Activated naive CD8-positive, alpha-beta T cell (primary cell): ENCODE results near the gene TMEM35A.

Experiments
- H3K27ac Mint-ChIP-seq: one replicate; pipeline ENCODE4 v1.8.0; 2021; ENCODE audit warnings: mixed read lengths
- H3K27me3 Mint-ChIP-seq: one replicate; pipeline ENCODE4 v1.8.0; 2021; ENCODE audit warnings: mixed read lengths
- H3K36me3 Mint-ChIP-seq: one replicate; pipeline ENCODE4 v1.8.0; 2021; ENCODE audit warnings: mixed read lengths
- H3K4me1 Mint-ChIP-seq: one replicate; pipeline ENCODE4 v1.8.0; 2021; ENCODE audit warnings: low read depth, mixed read lengths
- H3K4me3 Mint-ChIP-seq: one replicate; pipeline ENCODE4 v1.8.0; 2021; ENCODE audit warnings: mild to moderate bottlenecking, mixed read lengths
- H3K9me3 Mint-ChIP-seq: one replicate; pipeline ENCODE4 v1.8.0; 2021; ENCODE audit warnings: low read depth, mixed read lengths

TMEM35A gene

DNA sequence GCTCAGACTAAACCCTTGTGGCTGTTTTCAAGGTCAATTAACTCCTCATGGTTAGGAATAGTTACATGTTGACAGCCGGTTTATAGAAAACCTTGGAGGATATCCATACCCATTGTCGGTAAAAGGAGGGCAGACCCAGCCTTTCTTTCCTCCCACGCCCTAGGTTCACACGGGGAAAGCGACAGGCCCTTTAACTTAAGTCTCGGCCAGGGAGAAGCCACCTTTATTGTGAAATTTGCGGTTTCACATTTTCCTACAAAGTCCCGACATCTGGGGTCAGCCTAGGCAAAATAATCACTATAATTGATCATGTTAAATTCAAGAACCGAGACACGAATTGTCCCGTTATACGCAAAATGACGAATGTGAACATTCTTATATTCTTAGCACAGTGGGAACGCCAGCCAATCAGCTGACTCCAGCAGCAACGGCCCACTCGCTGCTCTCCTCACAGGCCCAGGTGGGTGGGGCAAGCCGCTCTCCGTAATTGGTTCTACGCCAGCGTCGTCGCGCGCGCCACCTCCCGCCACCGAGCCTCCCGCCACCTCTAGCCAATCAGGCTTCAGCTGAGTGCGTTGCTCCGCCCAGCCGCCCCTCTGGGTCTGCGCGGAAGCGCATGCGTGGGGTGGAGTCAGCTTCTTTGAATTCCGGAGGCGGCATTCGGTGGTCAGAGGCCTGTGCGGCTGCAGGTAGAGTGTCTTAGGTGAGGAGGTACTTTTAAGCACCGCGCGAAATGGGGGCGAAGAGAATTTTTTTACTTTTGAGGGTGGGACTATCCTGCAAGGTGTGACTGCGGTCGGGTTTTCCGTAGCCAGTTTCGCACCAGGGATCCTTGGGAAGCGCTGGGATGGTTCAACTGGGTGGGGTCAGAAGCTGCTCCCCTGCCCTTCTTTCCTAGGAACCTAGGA, 19.1 kb downstream of the TMEM35A start, which contains the start of gene CENPI:
TSS of gene CENPI (plus strand) at position 659 of the 908 bp plus-strand sequence. CDS start 2,867 bp downstream, outside the sequence.
- peak within 1 kb of the TSS; percentile 89 for H3K4me3 Mint-ChIP-seq

DNA sequence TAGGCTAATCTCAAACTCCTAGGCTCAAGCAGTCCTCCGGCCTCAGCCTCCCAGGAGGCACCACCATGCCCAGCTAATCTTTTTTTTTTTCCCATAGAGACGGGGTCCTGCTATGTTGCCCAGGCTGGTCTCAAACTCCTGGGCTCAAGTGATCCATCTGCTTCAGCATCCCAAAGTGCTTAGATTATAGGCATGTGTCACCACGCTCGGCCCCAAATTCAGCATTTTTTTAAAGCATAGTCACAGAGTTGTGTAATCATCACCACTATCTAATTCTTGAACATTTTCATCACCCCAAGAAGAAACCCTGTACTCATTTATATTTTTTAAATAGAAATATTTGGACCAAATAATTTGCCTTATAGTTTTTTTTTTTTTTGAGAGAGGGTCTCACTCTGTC, 29.6 kb downstream of the TMEM35A start:
- no peaks in the 10 kb centered on the region for H3K4me1 Mint-ChIP-seq
- no peaks in the 10 kb centered on the region for H3K27me3 Mint-ChIP-seq
- H3K27ac Mint-ChIP-seq: no peak overlapping the region
- H3K9me3 Mint-ChIP-seq: no peaks in the 10 kb centered on the region
- no peak overlapping the region for H3K4me3 Mint-ChIP-seq
- H3K36me3 Mint-ChIP-seq: no peaks in the 10 kb centered on the region

More for the DNA sequence above, 19.1 kb downstream of the TMEM35A start, which contains the start of gene CENPI:
- Mint-ChIP-seq H3K36me3 (no peaks in the 10 kb centered on the region), H3K27me3 (no peaks in the 10 kb centered on the region), H3K9me3 (no peaks in the 10 kb centered on the region), H3K4me1 (peaks cover 12% of the 10 kb centered on the region), H3K27ac (peak within 1 kb of the TSS; percentile 88)

DNA sequence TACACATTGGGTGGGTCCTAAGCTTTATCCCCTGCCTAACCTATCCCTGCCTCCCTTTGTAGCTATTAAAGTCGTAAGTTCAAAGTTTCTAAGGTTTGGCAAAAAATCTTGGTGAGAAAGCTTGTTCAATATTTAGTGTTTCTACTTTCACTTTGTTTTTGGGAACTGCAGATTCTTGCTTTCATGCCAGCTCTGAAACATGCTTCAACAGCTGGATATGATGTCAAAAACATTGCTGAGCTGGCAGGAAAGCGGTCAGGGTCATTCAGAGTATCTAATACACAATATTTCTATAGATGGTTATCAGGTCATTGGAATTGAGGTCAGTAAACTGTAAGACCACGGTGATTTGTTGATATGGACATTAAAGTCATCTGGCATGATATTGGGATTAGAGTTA, 39.0 kb downstream of the TMEM35A start:
- peaks cover 2% of the 10 kb centered on the region for H3K36me3 Mint-ChIP-seq
- no peaks in the 10 kb centered on the region for H3K9me3 Mint-ChIP-seq
- H3K27ac Mint-ChIP-seq: no peak overlapping the region
- no peaks in the 10 kb centered on the region for H3K27me3 Mint-ChIP-seq
- no peak overlapping the region for H3K4me3 Mint-ChIP-seq
- H3K4me1 Mint-ChIP-seq: no peaks in the 10 kb centered on the region

DNA sequence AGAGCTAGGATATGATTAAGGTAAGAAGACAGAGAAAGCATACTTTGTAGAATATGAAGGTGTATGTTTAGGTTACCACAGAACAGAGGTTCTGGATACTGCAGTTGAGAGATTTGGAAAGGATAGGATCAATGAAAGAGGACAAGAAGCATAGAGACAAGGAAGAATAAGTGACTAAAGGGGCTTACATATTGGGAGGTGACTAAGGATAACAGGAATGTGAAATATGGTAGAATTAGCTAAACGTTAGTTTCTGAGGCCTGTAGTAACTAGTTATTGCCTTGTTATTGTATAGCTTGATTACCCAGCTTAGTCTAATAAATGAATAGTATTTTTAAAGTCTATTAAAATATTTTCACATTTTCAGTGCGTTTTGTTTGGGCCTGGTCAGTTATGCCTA, 57.6 kb downstream of the TMEM35A start:
- no peak overlapping the region for H3K27ac Mint-ChIP-seq
- no peaks in the 10 kb centered on the region for H3K9me3 Mint-ChIP-seq
- no peaks in the 10 kb centered on the region for H3K27me3 Mint-ChIP-seq
- H3K36me3 Mint-ChIP-seq: peaks cover 6% of the 10 kb centered on the region
- no peak overlapping the region for H3K4me3 Mint-ChIP-seq
- H3K4me1 Mint-ChIP-seq: no peaks in the 10 kb centered on the region
